ENCODE measurements around the gene SCN11A. TPM values are rescaled to one million over a fixed set of nuclear protein-coding genes. Genes with fewer than 3 reads are reported as not detected.

The SCN11A gene
- total RNA-seq, 1 donor from 2014 or later = 0.15 TPM

- no peak for DNase-seq (ENCODE audit: low spot score)
- no peak for ATAC-seq
Measured at GRCh38 chr3:39011191-39011736, 40.5 kb downstream of the SCN11A start.

DNA sequence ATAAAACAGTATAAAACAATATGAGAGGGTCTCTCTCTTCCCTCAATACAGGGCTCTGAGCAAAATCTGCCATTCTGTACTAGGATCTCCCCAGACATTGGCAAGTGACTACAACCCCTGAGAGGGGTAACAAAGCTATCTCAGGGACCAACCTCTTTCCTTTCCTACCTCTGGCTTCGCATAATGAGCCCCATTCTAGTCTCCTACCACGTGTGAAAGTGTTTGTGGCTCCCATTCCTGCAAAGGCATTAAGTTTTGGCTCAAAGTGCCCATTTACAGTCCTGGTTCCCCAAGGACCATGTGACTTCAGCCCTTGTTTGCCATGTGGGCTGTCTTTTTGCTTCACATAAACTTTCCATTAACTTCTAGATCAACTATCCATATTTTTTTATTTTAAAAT, 46.4 kb downstream of the SCN11A start:
- ATAC-seq = no peak
- no peak for DNase-seq (ENCODE audit: low spot score)

Other genes starting within 250 kb of the SCN11A start
- not detected for gene SCN10A, start 235.7 kb downstream of the SCN11A start, total RNA-seq
- 12.1 TPM for gene WDR48, start 72 bp upstream of the SCN11A start, total RNA-seq
- gene GORASP1, start 55.7 kb upstream of the SCN11A start, total RNA-seq = 39.4 TPM
- gene TTC21A, start 55.7 kb upstream of the SCN11A start, total RNA-seq = 2.3 TPM
- gene CSRNP1, start 101.6 kb upstream of the SCN11A start, total RNA-seq = 9.0 TPM
- not detected for gene XIRP1, start 140.7 kb upstream of the SCN11A start, total RNA-seq
- 0.43 TPM for gene CX3CR1, start 228.1 kb upstream of the SCN11A start, total RNA-seq

Data from left lobe of liver (tissue), 2 donors.